ENCODE data around the gene HSFX2. TPM values are rescaled to one million over a fixed set of nuclear protein-coding genes. Genes with fewer than 3 reads are reported as not detected.
A peak's percentile ranks its signal among the peaks of the same experiment; 100 is the strongest.
"Not testable (repeated sequence)": the region's sequence is repeated elsewhere in the genome, so short reads cannot be mapped to it uniquely, and the experiment has no call there.

Gene HSFX2
- total RNA-seq, 1 experiment from 2014 or later, result 0.79 TPM

GRCh38 chrX:149590993-149591392 lies 4.1 kb downstream of the HSFX2 start:
- DNase-seq (ENCODE audit: low read depth), result not testable (repeated sequence)

- DNase-seq (ENCODE audit: low read depth), result not testable (repeated sequence)
Measured at GRCh38 chrX:149587359-149587758, 7.8 kb downstream of the HSFX2 start, which contains the start of gene MAGEA9B. MAGEA9B (minus strand) TSS chrX:149587459; CDS start chrX:149583179, 4,280 bp downstream.

GRCh38 chrX:149585631-149586030 lies 9.5 kb downstream of the HSFX2 start:
- DNase-seq (ENCODE audit: low read depth), result not testable (repeated sequence)

GRCh38 chrX:149573456-149573855 lies 21.7 kb downstream of the HSFX2 start:
- DNase-seq (ENCODE audit: low read depth), result not testable (repeated sequence)

- peak; percentile 63 for DNase-seq (ENCODE audit: low read depth)
Measured at GRCh38 chrX:149572743-149573142, 22.4 kb downstream of the HSFX2 start.

GRCh38 chrX:149571770-149572169 lies 23.3 kb downstream of the HSFX2 start:
- no peak for DNase-seq (ENCODE audit: low read depth)

GRCh38 chrX:149570668-149571067 lies 24.4 kb downstream of the HSFX2 start:
- DNase-seq (ENCODE audit: low read depth), result peak; percentile 88

- no peak for DNase-seq (ENCODE audit: low read depth)
Measured at GRCh38 chrX:149569770-149570169, 25.3 kb downstream of the HSFX2 start.

GRCh38 chrX:149568701-149569296 lies 26.3 kb downstream of the HSFX2 start:
- DNase-seq (ENCODE audit: low read depth), result no peak

GRCh38 chrX:149567621-149568417 lies 27.3 kb downstream of the HSFX2 start:
- DNase-seq (ENCODE audit: low read depth), result no peak

- no peak for DNase-seq (ENCODE audit: low read depth)
Measured at GRCh38 chrX:149563359-149563758, 31.8 kb downstream of the HSFX2 start.

GRCh38 chrX:149555251-149555650 lies 39.9 kb downstream of the HSFX2 start:
- not testable (repeated sequence) for DNase-seq (ENCODE audit: low read depth)

- DNase-seq (ENCODE audit: low read depth), result not testable (repeated sequence)
Measured at GRCh38 chrX:149551939-149552248, 43.2 kb downstream of the HSFX2 start.

- DNase-seq (ENCODE audit: low read depth), result not testable (repeated sequence)
Measured at GRCh38 chrX:149551245-149551938, 43.7 kb downstream of the HSFX2 start.

GRCh38 chrX:149550454-149550853 lies 44.7 kb downstream of the HSFX2 start:
- not testable (repeated sequence) for DNase-seq (ENCODE audit: low read depth)

GRCh38 chrX:149549701-149550100 lies 45.4 kb downstream of the HSFX2 start, which contains the start of gene HSFX3:
HSFX3 (minus strand) TSS chrX:149549924; CDS start chrX:149549852, 72 bp downstream.
- DNase-seq (ENCODE audit: low read depth), result not testable (repeated sequence)

- DNase-seq (ENCODE audit: low read depth), result not testable (repeated sequence)
Measured at GRCh38 chrX:149547782-149548181, 47.3 kb downstream of the HSFX2 start.

- not testable (repeated sequence) for DNase-seq (ENCODE audit: low read depth)
Measured at GRCh38 chrX:149546962-149547361, 48.2 kb downstream of the HSFX2 start.

GRCh38 chrX:149545545-149546543 lies 49.3 kb downstream of the HSFX2 start:
- DNase-seq (ENCODE audit: low read depth), result peak; percentile 19

Data from M059J (cell line).